ENCODE measurements around the gene SGSM2.

Gene SGSM2

DNA sequence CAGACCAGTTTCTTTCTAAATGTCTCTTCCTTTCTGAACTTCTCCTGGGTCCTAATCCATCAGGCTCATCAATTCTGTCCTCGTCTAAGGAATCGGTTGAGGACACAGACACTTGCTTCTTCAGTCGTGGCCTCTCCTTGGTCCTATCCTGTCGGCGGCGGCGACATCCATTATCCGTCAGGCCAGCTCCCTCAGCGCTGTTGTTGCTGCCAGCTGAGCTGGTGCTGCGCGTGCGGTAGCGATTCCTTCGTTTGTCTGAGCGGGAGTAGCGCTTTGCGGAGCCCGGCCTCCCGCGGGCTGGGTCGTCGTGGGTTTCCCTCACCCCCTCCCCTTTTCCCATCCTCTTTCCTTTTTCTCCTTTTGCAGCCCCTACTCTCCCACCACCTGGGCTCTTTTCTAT lies 37.5 kb upstream of the SGSM2 start:
- Histone ChIP-seq H2AFZ (ENCODE audit: low read depth, low read length, severe bottlenecking) (no peak overlapping the region), H3K4me3 (ENCODE audit: insufficient read depth, low read length, poor library complexity, severe bottlenecking) (no peak overlapping the region), H3K9me2 (replicated peaks; ENCODE audit: insufficient read depth, low read length) (no peaks in the 10 kb centered on the region), H3K4me2 (ENCODE audit: low read depth, low read length, poor library complexity, severe bottlenecking) (no peak overlapping the region), H3K27ac (ENCODE audit: low read depth, low read length) (no peak overlapping the region), H3K36me3 (ENCODE audit: low read length) (no peaks in the 10 kb centered on the region), H3K79me2 (ENCODE audit: insufficient read depth, low read length) (peaks cover 33% of the 10 kb centered on the region), H3K9ac (ENCODE audit: low read length) (no peak overlapping the region), H3F3A (ENCODE audit: insufficient read depth) (peaks cover 2% of the 10 kb centered on the region; the same call in 1 of the 2 replicates), H3K27me3 (ENCODE audit: low read length) (no peaks in the 10 kb centered on the region), H4K20me1 (ENCODE audit: low read depth, low read length) (no peaks in the 10 kb centered on the region), H3K9me3 (ENCODE audit: insufficient read depth, low read length) (no peaks in the 10 kb centered on the region)
- TF ChIP-seq, protein P1, sequence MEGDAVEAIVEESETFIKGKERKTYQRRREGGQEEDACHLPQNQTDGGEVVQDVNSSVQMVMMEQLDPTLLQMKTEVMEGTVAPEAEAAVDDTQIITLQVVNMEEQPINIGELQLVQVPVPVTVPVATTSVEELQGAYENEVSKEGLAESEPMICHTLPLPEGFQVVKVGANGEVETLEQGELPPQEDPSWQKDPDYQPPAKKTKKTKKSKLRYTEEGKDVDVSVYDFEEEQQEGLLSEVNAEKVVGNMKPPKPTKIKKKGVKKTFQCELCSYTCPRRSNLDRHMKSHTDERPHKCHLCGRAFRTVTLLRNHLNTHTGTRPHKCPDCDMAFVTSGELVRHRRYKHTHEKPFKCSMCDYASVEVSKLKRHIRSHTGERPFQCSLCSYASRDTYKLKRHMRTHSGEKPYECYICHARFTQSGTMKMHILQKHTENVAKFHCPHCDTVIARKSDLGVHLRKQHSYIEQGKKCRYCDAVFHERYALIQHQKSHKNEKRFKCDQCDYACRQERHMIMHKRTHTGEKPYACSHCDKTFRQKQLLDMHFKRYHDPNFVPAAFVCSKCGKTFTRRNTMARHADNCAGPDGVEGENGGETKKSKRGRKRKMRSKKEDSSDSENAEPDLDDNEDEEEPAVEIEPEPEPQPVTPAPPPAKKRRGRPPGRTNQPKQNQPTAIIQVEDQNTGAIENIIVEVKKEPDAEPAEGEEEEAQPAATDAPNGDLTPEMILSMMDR (IDR thresholded peaks at IDR 0.05; ENCODE audit: insufficient read depth, low read length, poor library complexity, severe bottlenecking), result no peak
- no peak for TF ChIP-seq EZH2phosphoT487 (conservative IDR thresholded peaks at IDR 0.05; ENCODE audit: low read length)

DNA sequence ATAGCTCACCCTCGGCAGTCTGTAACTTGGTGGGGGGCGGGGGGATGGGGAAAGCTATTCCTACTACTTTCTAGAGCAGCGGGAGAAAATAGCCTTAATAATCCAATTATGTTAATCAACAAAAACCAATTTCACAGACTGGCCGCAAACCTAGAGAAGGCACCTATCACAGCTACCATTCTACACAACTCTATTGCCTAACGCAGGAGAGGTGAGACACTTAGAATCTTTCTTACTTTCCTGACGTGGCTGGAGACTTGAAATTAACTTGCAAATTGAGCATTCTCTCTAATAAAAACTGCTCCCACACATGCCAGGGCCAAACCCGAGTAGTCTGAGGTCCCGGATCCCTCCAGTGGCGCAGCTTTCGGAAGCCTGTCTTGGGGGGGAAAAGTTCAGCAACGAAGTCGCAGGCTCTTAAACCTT lies 34.5 kb upstream of the SGSM2 start:
- Histone ChIP-seq H3K27me3 (ENCODE audit: low read length) (no peaks in the 10 kb centered on the region), H4K20me1 (ENCODE audit: low read depth, low read length) (no peaks in the 10 kb centered on the region), H3K4me2 (ENCODE audit: low read depth, low read length, poor library complexity, severe bottlenecking) (peak overlapping the region; percentile 75), H2AFZ (ENCODE audit: low read depth, low read length, severe bottlenecking) (peak overlapping the region; percentile 67), H3K27ac (ENCODE audit: low read depth, low read length) (peak overlapping the region; percentile 56; the same call in 1 of the 2 replicates), H3K79me2 (ENCODE audit: insufficient read depth, low read length) (peaks cover 33% of the 10 kb centered on the region), H3K4me3 (ENCODE audit: insufficient read depth, low read length, poor library complexity, severe bottlenecking) (peak overlapping the region; percentile 92), H3K9me3 (ENCODE audit: insufficient read depth, low read length) (no peaks in the 10 kb centered on the region), H3K9me2 (replicated peaks; ENCODE audit: insufficient read depth, low read length) (no peaks in the 10 kb centered on the region), H3K9ac (ENCODE audit: low read length) (peak overlapping the region; percentile 90), H3K36me3 (ENCODE audit: low read length) (no peaks in the 10 kb centered on the region), H3F3A (ENCODE audit: insufficient read depth) (peaks cover 4% of the 10 kb centered on the region; the same call in 1 of the 2 replicates)
- TF ChIP-seq, protein P1 (IDR thresholded peaks at IDR 0.05; ENCODE audit: insufficient read depth, low read length, poor library complexity, severe bottlenecking), result no peak

DNA sequence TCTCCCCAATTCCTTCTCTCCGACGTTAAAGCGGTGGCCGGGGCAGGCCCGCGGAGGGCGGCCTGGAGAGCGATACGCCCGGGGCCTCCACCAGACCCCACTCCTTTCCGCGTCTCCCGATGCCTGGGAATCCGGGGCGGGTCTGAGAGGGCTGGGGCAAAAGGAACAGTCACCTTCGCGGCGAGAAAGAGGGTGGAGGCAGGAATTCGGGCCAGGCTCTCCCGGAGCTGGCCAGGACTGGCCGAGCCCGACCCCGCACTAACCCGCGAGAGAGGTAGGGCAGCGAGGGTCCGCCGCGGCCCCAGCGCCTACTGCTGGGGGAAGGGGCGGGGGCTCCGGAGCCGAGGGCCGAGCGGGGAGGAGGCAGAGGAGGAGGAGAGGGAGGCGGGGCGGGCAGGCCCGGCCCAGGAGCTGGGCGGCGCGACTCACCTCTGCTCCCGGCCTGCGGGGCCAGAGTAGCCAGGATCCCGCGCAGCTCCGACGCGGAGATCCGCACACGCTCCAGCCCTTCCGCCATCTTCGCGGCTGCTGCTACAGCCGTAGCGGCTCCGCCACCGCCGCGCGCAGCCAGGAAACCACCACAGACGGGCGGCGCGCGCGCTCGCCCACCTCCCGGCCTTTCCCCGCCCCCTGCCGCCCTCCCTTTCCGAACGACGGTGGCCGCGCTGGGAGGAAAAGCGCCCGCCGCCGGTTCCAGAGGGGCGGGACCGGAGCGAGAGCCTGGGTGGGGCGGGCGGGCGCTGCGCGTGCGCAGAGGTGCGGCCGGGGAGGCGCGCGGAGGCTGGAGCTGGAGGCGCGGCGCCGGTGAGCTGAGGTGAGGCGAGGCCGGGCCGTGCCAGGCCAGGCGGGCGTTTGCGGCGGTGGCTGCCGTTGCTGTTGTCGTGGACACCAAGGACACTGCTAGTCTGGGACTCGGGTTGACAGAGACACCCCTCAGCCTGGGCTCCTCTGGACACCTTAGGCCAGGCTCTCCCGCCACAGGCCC lies 33.8 kb upstream of the SGSM2 start, which contains the start of the genes SMG6 and SRR:
Gene SMG6, minus strand, starts transcription at position 582 of the 985 bp plus-strand sequence. Its CDS starts 65 bp downstream, at position 517.
Gene SRR, plus strand, starts transcription at position 747 of the 985 bp plus-strand sequence. CDS start 11,611 bp downstream, outside the sequence.
- Histone ChIP-seq H3K4me3 (ENCODE audit: insufficient read depth, low read length, poor library complexity, severe bottlenecking) (peak within 1 kb of the TSS; percentile 92), H3K4me2 (ENCODE audit: low read depth, low read length, poor library complexity, severe bottlenecking) (peak within 1 kb of the TSS; percentile 82), H3K27me3 (ENCODE audit: low read length) (no peaks in the 10 kb centered on the region), H3F3A (ENCODE audit: insufficient read depth) (peaks cover 4% of the 10 kb centered on the region; the same call in 1 of the 2 replicates), H3K27ac (ENCODE audit: low read depth, low read length) (peak within 1 kb of the TSS; percentile 62), H3K9me2 (replicated peaks; ENCODE audit: insufficient read depth, low read length) (no peaks in the 10 kb centered on the region), H2AFZ (ENCODE audit: low read depth, low read length, severe bottlenecking) (peak within 1 kb of the TSS; percentile 72), H3K9ac (ENCODE audit: low read length) (peak within 1 kb of the TSS; percentile 90), H3K9me3 (ENCODE audit: insufficient read depth, low read length) (no peaks in the 10 kb centered on the region), H3K36me3 (ENCODE audit: low read length) (no peaks in the 10 kb centered on the region), H3K79me2 (ENCODE audit: insufficient read depth, low read length) (peaks cover 33% of the 10 kb centered on the region), H4K20me1 (ENCODE audit: low read depth, low read length) (no peaks in the 10 kb centered on the region)
- no peak for TF ChIP-seq EZH2phosphoT487 (conservative IDR thresholded peaks at IDR 0.05; ENCODE audit: low read length)
- TF ChIP-seq, protein P1 (IDR thresholded peaks at IDR 0.05; ENCODE audit: insufficient read depth, low read length, poor library complexity, severe bottlenecking), result no peak
